OCI-LY1 (cell line): ENCODE measurements around the gene IPO4.
A peak's percentile ranks its signal among the peaks of the same experiment; 100 is the strongest.

Source experiments
- H2AFZ ChIP-seq: fragments of 200-600 bp; sonication (generic), shearing (Covaris generic); 2 replicates; pipeline ENCODE4 v1.6.0; 2014; ENCODE audit warnings: antibody characterized with exemption, mild to moderate bottlenecking, low read length
- H3F3A ChIP-seq: fragments of 200-600 bp; sonication (generic), shearing (Covaris generic); 2 replicates; pipeline ENCODE4 v1.6.0; 2014; ENCODE audit warnings: mild to moderate bottlenecking, antibody characterized with exemption, low read length, moderate library complexity; ENCODE audit not compliant: insufficient read depth
- H3K27ac ChIP-seq: fragments of 200-600 bp; sonication (generic); 2 replicates; pipeline ENCODE4 v1.5.1; 2014; ENCODE audit warnings: low read length, mixed run types, mild to moderate bottlenecking, low read depth; ENCODE audit not compliant: poor library complexity, severe bottlenecking
- H3K27me3 ChIP-seq: fragments of 200-600 bp; sonication (generic); 2 replicates; pipeline ENCODE4 v1.6.0; 2014; ENCODE audit warnings: antibody characterized with exemption, mild to moderate bottlenecking, low read length, moderate library complexity; ENCODE audit not compliant: insufficient read depth
- H3K36me3 ChIP-seq: fragments of 200-600 bp; sonication (generic); 2 replicates; pipeline ENCODE4 v1.6.1; 2014; ENCODE audit warnings: mild to moderate bottlenecking, antibody characterized with exemption, low read length, moderate library complexity, mixed read lengths; ENCODE audit not compliant: insufficient read depth
- H3K4me1 ChIP-seq: fragments of 200-600 bp; sonication (generic); 2 replicates; pipeline ENCODE4 v1.5.1; 2014; ENCODE audit warnings: mild to moderate bottlenecking, low read length, moderate library complexity; ENCODE audit not compliant: insufficient read depth, severe bottlenecking
- H3K4me2 ChIP-seq: fragments of 200-600 bp; sonication (generic), shearing (Covaris generic); 2 replicates; pipeline ENCODE4 v1.6.1; 2014; ENCODE audit warnings: low read length
- H3K4me3 ChIP-seq: fragments of 200-600 bp; sonication (generic); 2 replicates; pipeline ENCODE4 v1.5.1; 2014; ENCODE audit warnings: low read length, low read depth, mild to moderate bottlenecking, mixed read lengths; ENCODE audit not compliant: poor library complexity, severe bottlenecking
- H3K79me2 ChIP-seq: fragments of 200-600 bp; shearing (Covaris generic); 2 replicates; pipeline ENCODE4 v1.6.1; 2016; ENCODE audit warnings: mixed run types, low read length, mixed read lengths; ENCODE audit not compliant: insufficient read depth
- H3K9ac ChIP-seq: fragments of 200-600 bp; sonication (generic), shearing (Covaris generic); 2 replicates; pipeline ENCODE4 v1.6.1; 2014; ENCODE audit warnings: mild to moderate bottlenecking, low read length, mixed read lengths
- H3K9me2 ChIP-seq: fragments of 200-600 bp; sonication (generic), shearing (Covaris generic); 2 replicates; pipeline ENCODE4 v1.6.1; 2014; ENCODE audit warnings: low read depth, mild to moderate bottlenecking, low read length, mixed read lengths
- H3K9me3 ChIP-seq: fragments of 200-600 bp; shearing (Covaris generic); 2 replicates; pipeline ENCODE4 v1.6.1; 2014; ENCODE audit warnings: low read length, mixed read lengths
- H4K20me1 ChIP-seq: fragments of 200-600 bp; sonication (generic), shearing (Covaris generic); 2 replicates; pipeline ENCODE4 v1.6.0; 2016; ENCODE audit warnings: mild to moderate bottlenecking, low read length; ENCODE audit not compliant: insufficient read depth
- EZH2 ChIP-seq: fragments of 200-600 bp; sonication (generic), shearing (Covaris generic); IDR thresholded peaks from 2 replicates; pipeline ENCODE4 v1.8.0; 2017; ENCODE audit warnings: borderline replicate concordance, mixed run types, mild to moderate bottlenecking, antibody characterized with exemption, low read length, moderate library complexity, mixed read lengths
- TF ChIP-seq, protein P1 (sequence below): fragments of 200-600 bp; sonication (generic), shearing (Covaris generic); IDR thresholded peaks from 2 replicates; pipeline ENCODE4 v1.5.1; 2017; ENCODE audit warnings: mild to moderate bottlenecking, antibody characterized with exemption, low read length, moderate library complexity, mixed read lengths

IPO4 gene

DNA sequence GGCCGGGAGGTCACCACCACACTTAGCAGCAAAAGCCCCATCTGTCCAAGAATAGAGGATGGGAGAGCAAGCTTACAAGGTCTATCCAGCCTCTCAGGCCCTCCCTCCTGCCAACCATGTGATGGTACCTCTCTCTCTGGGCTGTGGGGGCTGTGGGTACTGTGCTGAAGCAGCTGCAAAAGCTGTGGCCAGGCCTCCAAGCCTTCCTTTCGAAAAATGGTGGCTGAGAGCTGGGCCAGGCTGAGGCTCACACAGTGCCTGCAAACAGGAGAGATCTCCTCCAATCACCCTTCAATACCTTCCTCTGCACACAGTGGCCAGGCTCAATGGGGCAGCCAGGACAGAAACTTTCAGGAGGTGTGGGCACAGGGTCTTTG lies 1.1 kb downstream of the IPO4 start:
- Histone ChIP-seq H3K36me3 (peaks cover 56% of the 10 kb centered on the region), H3K4me3 (peak overlapping the region; percentile 65), H3K27ac (no peak overlapping the region)

DNA sequence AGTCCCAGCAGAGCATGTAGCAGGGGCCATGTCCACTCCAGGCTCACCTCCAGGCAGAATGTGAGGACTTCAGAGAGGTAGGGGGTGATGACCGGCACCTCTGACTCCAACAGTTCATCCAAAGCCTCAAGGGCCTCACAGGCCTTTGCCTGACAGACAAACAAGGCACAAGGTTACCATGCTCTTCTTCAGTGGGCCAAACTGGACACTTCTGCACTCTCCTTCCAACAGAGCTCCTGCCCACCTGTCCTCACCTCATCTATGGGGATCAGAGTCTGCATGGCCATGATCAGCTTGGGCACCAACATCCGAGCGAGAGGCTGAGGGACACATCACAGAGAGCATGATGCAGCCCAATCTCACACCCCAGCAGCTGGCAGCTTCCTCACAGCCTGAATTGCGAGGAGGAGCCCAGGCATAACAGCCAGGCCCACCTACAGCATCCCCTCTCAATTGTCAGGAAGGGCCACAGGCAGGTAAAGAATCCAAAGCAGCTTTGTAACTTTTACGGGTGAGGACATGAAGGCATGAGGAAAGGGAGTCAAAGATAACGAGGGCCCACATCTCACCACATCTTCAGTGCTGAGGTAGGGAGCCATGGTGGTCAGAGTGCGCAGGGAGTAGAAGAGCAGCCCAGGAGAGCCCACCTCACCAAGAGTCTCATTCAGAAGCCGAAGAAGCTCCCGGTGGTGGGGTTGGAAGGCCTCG lies 1.6 kb downstream of the IPO4 start:
- peaks cover 56% of the 10 kb centered on the region for H3K36me3 ChIP-seq
- no peaks in the 10 kb centered on the region for H3K79me2 ChIP-seq
- peak overlapping the region; percentile 67; the same call in 1 of the 2 replicates for H3K4me2 ChIP-seq
- TF ChIP-seq, protein P1, sequence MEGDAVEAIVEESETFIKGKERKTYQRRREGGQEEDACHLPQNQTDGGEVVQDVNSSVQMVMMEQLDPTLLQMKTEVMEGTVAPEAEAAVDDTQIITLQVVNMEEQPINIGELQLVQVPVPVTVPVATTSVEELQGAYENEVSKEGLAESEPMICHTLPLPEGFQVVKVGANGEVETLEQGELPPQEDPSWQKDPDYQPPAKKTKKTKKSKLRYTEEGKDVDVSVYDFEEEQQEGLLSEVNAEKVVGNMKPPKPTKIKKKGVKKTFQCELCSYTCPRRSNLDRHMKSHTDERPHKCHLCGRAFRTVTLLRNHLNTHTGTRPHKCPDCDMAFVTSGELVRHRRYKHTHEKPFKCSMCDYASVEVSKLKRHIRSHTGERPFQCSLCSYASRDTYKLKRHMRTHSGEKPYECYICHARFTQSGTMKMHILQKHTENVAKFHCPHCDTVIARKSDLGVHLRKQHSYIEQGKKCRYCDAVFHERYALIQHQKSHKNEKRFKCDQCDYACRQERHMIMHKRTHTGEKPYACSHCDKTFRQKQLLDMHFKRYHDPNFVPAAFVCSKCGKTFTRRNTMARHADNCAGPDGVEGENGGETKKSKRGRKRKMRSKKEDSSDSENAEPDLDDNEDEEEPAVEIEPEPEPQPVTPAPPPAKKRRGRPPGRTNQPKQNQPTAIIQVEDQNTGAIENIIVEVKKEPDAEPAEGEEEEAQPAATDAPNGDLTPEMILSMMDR, result no peak
- no peak for TF ChIP-seq EZH2
- no peaks in the 10 kb centered on the region for H3K9me3 ChIP-seq
- no peak overlapping the region; the same call in 1 of the 2 replicates for H3K9ac ChIP-seq
- H3K4me1 ChIP-seq, result peaks cover 19% of the 10 kb centered on the region
- H3K9me2 ChIP-seq, result no peaks in the 10 kb centered on the region
- H3F3A ChIP-seq, result no peaks in the 10 kb centered on the region
- H3K4me3 ChIP-seq, result peak overlapping the region; percentile 65
- no peak overlapping the region for H2AFZ ChIP-seq
- no peaks in the 10 kb centered on the region for H3K27me3 ChIP-seq
- H4K20me1 ChIP-seq, result no peaks in the 10 kb centered on the region
- H3K27ac ChIP-seq, result no peak overlapping the region

More for the DNA sequence above, 1.1 kb downstream of the IPO4 start:
- H3K79me2 ChIP-seq, result no peaks in the 10 kb centered on the region
- peak overlapping the region; percentile 67 for H3K4me2 ChIP-seq
- no peaks in the 10 kb centered on the region for H3K9me3 ChIP-seq
- no peak for TF ChIP-seq EZH2
- TF ChIP-seq, protein P1, result no peak
- no peaks in the 10 kb centered on the region for H4K20me1 ChIP-seq
- peaks cover 19% of the 10 kb centered on the region for H3K4me1 ChIP-seq
- H3K9me2 ChIP-seq, result no peaks in the 10 kb centered on the region
- H3K9ac ChIP-seq, result peak overlapping the region; percentile 64
- H3K27me3 ChIP-seq, result no peaks in the 10 kb centered on the region
- H2AFZ ChIP-seq, result no peak overlapping the region
- no peaks in the 10 kb centered on the region for H3F3A ChIP-seq

DNA sequence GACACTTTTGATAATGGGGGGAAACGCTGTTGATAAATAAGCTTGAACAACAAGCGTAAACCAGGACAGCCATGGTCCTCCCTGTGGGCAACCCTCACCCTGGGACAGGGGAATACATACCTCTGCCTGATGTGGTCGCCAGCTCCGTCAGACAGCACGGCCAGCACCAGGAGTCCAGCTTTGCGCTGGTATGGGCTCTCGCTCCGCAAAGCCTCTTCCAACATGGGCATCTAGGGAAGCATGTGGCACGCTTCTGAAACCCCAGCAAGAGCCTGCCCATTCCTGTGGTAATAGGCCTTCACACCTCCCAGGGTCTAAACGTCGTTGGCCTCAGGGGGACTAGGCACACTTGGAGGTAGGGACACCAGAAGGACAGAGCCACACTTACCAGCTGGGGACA lies 2.9 kb downstream of the IPO4 start:
- TF ChIP-seq EZH2, result no peak
- TF ChIP-seq, protein P1, result no peak

More for the DNA sequence above, 2.9 kb downstream of the IPO4 start:
- no peaks in the 10 kb centered on the region for H4K20me1 ChIP-seq
- H3K9me3 ChIP-seq, result no peaks in the 10 kb centered on the region
- H3K27me3 ChIP-seq, result no peaks in the 10 kb centered on the region
- H3K4me2 ChIP-seq, result no peak overlapping the region
- H3K9me2 ChIP-seq, result no peaks in the 10 kb centered on the region
- no peak overlapping the region for H3K27ac ChIP-seq
- H3K4me3 ChIP-seq, result no peak overlapping the region
- H3K36me3 ChIP-seq, result peaks cover 63% of the 10 kb centered on the region
- no peak overlapping the region for H3K9ac ChIP-seq
- peaks cover 19% of the 10 kb centered on the region for H3K4me1 ChIP-seq
- no peak overlapping the region for H2AFZ ChIP-seq
- no peaks in the 10 kb centered on the region for H3K79me2 ChIP-seq
- H3F3A ChIP-seq, result no peaks in the 10 kb centered on the region
